IMR-90 (cell line): ENCODE results near the gene STXBP2. TPM values are rescaled to one million over a fixed set of nuclear protein-coding genes. Genes with fewer than 3 reads are reported as not detected.

ENCODE experiments used
- CEBPB ChIP-seq: IDR thresholded peaks from 2 replicates; pipeline ENCODE4 v1.6.1; 2012; ENCODE audit warnings: low read depth, low read length, improper control_type of control experiment
- FOS ChIP-seq: fragments of 150-350 bp; IDR thresholded peaks from 2 replicates; pipeline ENCODE4 v1.6.1; 2016; ENCODE audit warnings: low read depth, low read length
- MAFK ChIP-seq: IDR thresholded peaks from 2 replicates; pipeline ENCODE4 v1.6.1; 2012; ENCODE audit warnings: low read depth, low read length, improper control_type of control experiment
- MXI1 ChIP-seq: IDR thresholded peaks from 2 replicates; pipeline ENCODE4 v1.6.1; 2012; ENCODE audit warnings: low read depth, mild to moderate bottlenecking, low read length, moderate library complexity, borderline replicate concordance
- POLR2A ChIP-seq: IDR thresholded peaks from 2 replicates; pipeline ENCODE4 v1.6.1; 2012; ENCODE audit warnings: mild to moderate bottlenecking, low read depth, low read length
- polyA plus RNA-seq, 3 experiments: library from polyadenylated mRNA; depleted of rRNA; stranded (reverse); fragments of >200 nt; gene quantifications; 2 replicates each; pipeline ENCODE4 v1.2.3, GENCODE V29; 2012; ENCODE audit warnings: low replicate concordance in 1 of 3
- total RNA-seq: library from RNA; depleted of rRNA; stranded (reverse); fragments of >200 nt; gene quantifications from 2 replicates; pipeline ENCODE4 v1.2.3, GENCODE V29; 2012

The STXBP2 gene
- total and polyA plus RNA-seq, 2 of the 4 experiments (the other 2 are of a cell fraction) = 3.9 to 12.6 TPM

GRCh38 chr19:7681340-7682174, 44.6 kb downstream of the STXBP2 start (continued):
- peak; percentile 96 for TF ChIP-seq CEBPB
- TF ChIP-seq MAFK = no peak
- no peak for TF ChIP-seq POLR2A
- peak; percentile 40; the same call in 1 of the 2 replicates for TF ChIP-seq MXI1
- no peak for TF ChIP-seq FOS
